ENCODE results near the gene JAKMIP1. TPM values are rescaled to one million over a fixed set of nuclear protein-coding genes. Genes with fewer than 3 reads are reported as not detected.

Gene JAKMIP1
- total RNA-seq, 1 experiment from 2014 or later = not detected

- H3K4me3 Mint-ChIP-seq (ENCODE audit: unreplicated experiment) = no peak overlapping the region
- no peaks in the 10 kb centered on the region for H3K27me3 Mint-ChIP-seq (ENCODE audit: insufficient read depth, unreplicated experiment)
- peak; percentile 11 for DNase-seq (ENCODE audit: unreplicated experiment)
- intact Hi-C loops (cut with micrococcal nuclease) = no loop called here
- ChIA-PET CTCF (interaction anchor here (0.6 to 4.6 kb wide), 5 partner anchors 12 to 572 kb away, joined by 3 to 22 read pairs (median 5); partner anchors contain the start of gene C4orf50), POLR2A (interaction anchor here (0.6 kb wide), 1 partner anchor 213 kb away, joined by 3 read pairs; no protein-coding TSS in a partner anchor)
- TF ChIP-seq, protein P1, sequence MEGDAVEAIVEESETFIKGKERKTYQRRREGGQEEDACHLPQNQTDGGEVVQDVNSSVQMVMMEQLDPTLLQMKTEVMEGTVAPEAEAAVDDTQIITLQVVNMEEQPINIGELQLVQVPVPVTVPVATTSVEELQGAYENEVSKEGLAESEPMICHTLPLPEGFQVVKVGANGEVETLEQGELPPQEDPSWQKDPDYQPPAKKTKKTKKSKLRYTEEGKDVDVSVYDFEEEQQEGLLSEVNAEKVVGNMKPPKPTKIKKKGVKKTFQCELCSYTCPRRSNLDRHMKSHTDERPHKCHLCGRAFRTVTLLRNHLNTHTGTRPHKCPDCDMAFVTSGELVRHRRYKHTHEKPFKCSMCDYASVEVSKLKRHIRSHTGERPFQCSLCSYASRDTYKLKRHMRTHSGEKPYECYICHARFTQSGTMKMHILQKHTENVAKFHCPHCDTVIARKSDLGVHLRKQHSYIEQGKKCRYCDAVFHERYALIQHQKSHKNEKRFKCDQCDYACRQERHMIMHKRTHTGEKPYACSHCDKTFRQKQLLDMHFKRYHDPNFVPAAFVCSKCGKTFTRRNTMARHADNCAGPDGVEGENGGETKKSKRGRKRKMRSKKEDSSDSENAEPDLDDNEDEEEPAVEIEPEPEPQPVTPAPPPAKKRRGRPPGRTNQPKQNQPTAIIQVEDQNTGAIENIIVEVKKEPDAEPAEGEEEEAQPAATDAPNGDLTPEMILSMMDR (IDR thresholded peaks at IDR 0.05; ENCODE audit: unreplicated experiment) = no peak
- H3K27ac Mint-ChIP-seq (ENCODE audit: low read depth, unreplicated experiment) = no peak overlapping the region
- H3K9me3 Mint-ChIP-seq (ENCODE audit: unreplicated experiment) = peaks cover 7% of the 10 kb centered on the region
- no peaks in the 10 kb centered on the region for H3K4me1 Mint-ChIP-seq (ENCODE audit: insufficient read depth, unreplicated experiment)
- BruUV-seq (replicated peaks) = no TSS peak
- H3K36me3 Mint-ChIP-seq (ENCODE audit: insufficient read depth, unreplicated experiment) = no peaks in the 10 kb centered on the region
Measured at GRCh38 chr4:6032249-6033244, 167.8 kb downstream of the JAKMIP1 start.

DNA sequence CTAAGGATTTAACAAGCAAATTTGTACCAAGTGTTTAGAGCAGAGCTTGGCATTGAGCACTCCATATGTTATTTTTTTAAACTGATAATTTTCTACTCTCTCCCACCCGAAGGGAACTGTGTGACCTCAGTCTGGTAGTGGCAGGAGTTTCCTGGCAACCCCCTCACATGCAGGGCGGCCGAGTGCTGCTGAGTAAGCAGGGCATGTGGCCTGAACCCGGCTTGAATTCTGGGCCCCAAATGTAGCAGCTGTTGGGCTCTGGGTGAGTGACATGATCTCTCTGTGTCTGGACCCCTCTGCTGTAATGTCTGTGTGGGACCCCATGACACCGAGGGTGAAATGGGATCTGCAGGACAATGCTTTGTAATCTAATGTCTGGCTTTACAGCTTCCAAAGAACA lies 168.5 kb downstream of the JAKMIP1 start:
- intact Hi-C loops (cut with micrococcal nuclease) = no loop called here
- no peaks in the 10 kb centered on the region for H3K36me3 Mint-ChIP-seq (ENCODE audit: insufficient read depth, unreplicated experiment)
- POLR2A ChIA-PET = no interaction called here
- no TSS peak for BruUV-seq (replicated peaks)
- H3K27ac Mint-ChIP-seq (ENCODE audit: low read depth, unreplicated experiment) = no peak overlapping the region
- no peak overlapping the region for H3K4me3 Mint-ChIP-seq (ENCODE audit: unreplicated experiment)
- no peaks in the 10 kb centered on the region for H3K27me3 Mint-ChIP-seq (ENCODE audit: insufficient read depth, unreplicated experiment)
- TF ChIP-seq, protein P1 (IDR thresholded peaks at IDR 0.05; ENCODE audit: unreplicated experiment) = no peak
- no peaks in the 10 kb centered on the region for H3K4me1 Mint-ChIP-seq (ENCODE audit: insufficient read depth, unreplicated experiment)
- CTCF ChIA-PET = interaction anchor here (0.6 to 4.6 kb wide), 4 partner anchors 12 to 573 kb away, joined by 3 to 22 read pairs (median 4); partner anchors contain the start of gene C4orf50
- no peak for DNase-seq (ENCODE audit: unreplicated experiment)
- peaks cover 7% of the 10 kb centered on the region for H3K9me3 Mint-ChIP-seq (ENCODE audit: unreplicated experiment)

DNA sequence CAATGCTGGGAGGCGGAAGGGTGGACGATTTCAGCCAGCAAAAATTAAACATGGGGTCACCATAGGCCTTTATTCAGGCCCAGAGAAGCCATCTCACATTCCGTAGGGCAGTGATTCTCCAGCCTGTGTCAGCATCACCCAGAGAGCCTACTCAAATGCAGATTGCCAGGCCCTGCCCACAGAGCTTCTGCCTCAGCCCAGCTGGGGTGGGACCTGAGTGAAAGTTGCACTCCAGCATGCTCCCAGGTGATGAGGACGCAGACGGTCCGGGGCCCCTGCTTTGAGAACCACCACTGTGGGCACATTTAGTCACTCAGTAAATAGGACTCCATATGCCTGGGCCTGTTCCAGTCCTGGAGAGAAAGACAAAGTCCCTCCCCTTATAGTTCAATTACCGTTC lies 169.7 kb downstream of the JAKMIP1 start:
- POLR2A ChIA-PET = no interaction called here
- H3K27me3 Mint-ChIP-seq (ENCODE audit: insufficient read depth, unreplicated experiment) = no peaks in the 10 kb centered on the region
- DNase-seq (ENCODE audit: unreplicated experiment) = no peak
- TF ChIP-seq, protein P1 (IDR thresholded peaks at IDR 0.05; ENCODE audit: unreplicated experiment) = no peak
- intact Hi-C loops (cut with micrococcal nuclease) = no loop called here
- H3K9me3 Mint-ChIP-seq (ENCODE audit: unreplicated experiment) = peaks cover 7% of the 10 kb centered on the region
- no peak overlapping the region for H3K4me3 Mint-ChIP-seq (ENCODE audit: unreplicated experiment)
- BruUV-seq (replicated peaks) = no TSS peak
- H3K27ac Mint-ChIP-seq (ENCODE audit: low read depth, unreplicated experiment) = no peak overlapping the region
- CTCF ChIA-PET = interaction anchor here (4.6 kb wide), 1 partner anchor 11 kb away, joined by 22 read pairs; the partner anchor contains the start of gene C4orf50
- no peaks in the 10 kb centered on the region for H3K36me3 Mint-ChIP-seq (ENCODE audit: insufficient read depth, unreplicated experiment)
- no peaks in the 10 kb centered on the region for H3K4me1 Mint-ChIP-seq (ENCODE audit: insufficient read depth, unreplicated experiment)

GRCh38 chr4:6029254-6029653 lies 171.1 kb downstream of the JAKMIP1 start:
- Mint-ChIP-seq H3K36me3 (ENCODE audit: insufficient read depth, unreplicated experiment) (no peaks in the 10 kb centered on the region), H3K4me1 (ENCODE audit: insufficient read depth, unreplicated experiment) (no peaks in the 10 kb centered on the region), H3K27ac (ENCODE audit: low read depth, unreplicated experiment) (no peak overlapping the region), H3K27me3 (ENCODE audit: insufficient read depth, unreplicated experiment) (no peaks in the 10 kb centered on the region), H3K4me3 (ENCODE audit: unreplicated experiment) (no peak overlapping the region), H3K9me3 (ENCODE audit: unreplicated experiment) (no peaks in the 10 kb centered on the region)
- intact Hi-C loops (cut with micrococcal nuclease) = no loop called here
- ChIA-PET CTCF (no interaction called here), POLR2A (no interaction called here)
- DNase-seq (ENCODE audit: unreplicated experiment) = no peak
- BruUV-seq (replicated peaks) = no TSS peak
- TF ChIP-seq, protein P1 (IDR thresholded peaks at IDR 0.05; ENCODE audit: unreplicated experiment) = no peak
